Neural crest cell (in vitro differentiated cells): Measurements from ENCODE around the gene NDUFS6. TPM values are rescaled to one million over a fixed set of nuclear protein-coding genes. Genes with fewer than 3 reads are reported as not detected.

Source experiments
- DNase-seq: peaks from one replicate; pipeline ENCODE4 v3.0.0; 2021; ENCODE audit warnings: low read depth, mixed read lengths, low spot score
- H3K27ac Mint-ChIP-seq: one replicate; pipeline ENCODE4 v1.8.0; 2021; ENCODE audit warnings: mild to moderate bottlenecking, mixed read lengths; ENCODE audit not compliant: unreplicated experiment
- H3K27me3 Mint-ChIP-seq: 2 replicates; pipeline ENCODE4 v1.8.0; 2021; ENCODE audit warnings: low read depth, mild to moderate bottlenecking, mixed read lengths
- H3K36me3 Mint-ChIP-seq: 2 replicates; pipeline ENCODE4 v1.8.0; 2021; ENCODE audit warnings: low read depth, mild to moderate bottlenecking, mixed read lengths
- H3K4me1 Mint-ChIP-seq: 2 replicates; pipeline ENCODE4 v1.8.0; 2021; ENCODE audit warnings: mixed read lengths
- H3K4me3 Mint-ChIP-seq: one replicate; pipeline ENCODE4 v1.8.0; 2021; ENCODE audit warnings: mild to moderate bottlenecking, mixed read lengths
- H3K9me3 Mint-ChIP-seq: 2 replicates; pipeline ENCODE4 v1.8.0; 2021; ENCODE audit warnings: mixed read lengths
- CTCF ChIP-seq: fragments of 200-600 bp; sonication (generic); conservative IDR thresholded peaks from 2 replicates; pipeline ENCODE4 v1.5.0; 2021; ENCODE audit warnings: antibody characterized with exemption, mild to moderate bottlenecking
- total RNA-seq: library from RNA; stranded (reverse); gene quantifications from 2 replicates; pipeline ENCODE4 v1.2.1, GENCODE V29; 2021

Gene NDUFS6
- total RNA-seq, 1 donor from 2014 or later, result 50.2 TPM

DNA sequence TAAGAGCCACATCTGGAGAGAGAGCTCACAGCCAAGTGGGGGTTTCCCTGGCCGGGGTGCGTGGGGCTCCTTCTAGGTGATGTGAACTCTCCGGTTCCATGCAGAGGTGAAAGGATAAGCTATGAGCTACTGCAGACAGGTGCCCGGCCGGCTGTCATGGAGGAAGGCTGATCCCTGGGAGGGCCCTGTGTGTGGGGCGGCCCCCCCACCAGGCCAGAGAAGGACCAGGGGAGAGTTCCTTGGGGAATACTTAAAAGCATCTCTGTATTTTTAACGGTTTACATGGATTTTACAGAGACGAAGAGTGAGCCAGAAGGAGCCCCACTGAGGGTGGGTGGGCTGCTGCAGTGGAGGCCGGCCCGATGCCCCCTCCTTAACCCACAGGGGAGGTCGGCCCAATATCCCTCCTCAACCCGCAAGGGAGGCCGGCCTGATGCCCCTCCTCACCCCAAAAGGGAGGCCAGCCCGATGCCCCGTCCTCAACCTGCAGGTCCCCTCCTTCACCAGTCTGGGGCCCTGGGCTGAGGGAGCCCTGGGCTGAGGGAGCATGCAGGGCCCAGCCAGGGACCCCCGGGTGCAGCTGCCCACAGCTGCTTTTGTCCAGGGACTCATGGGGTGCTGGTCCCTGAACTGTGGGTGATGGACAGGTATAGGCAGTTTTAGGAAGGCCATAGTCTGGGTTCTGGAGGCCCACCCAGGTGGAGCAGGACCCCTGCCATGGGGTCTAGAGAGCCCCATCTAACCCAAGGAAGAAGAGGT, 33.5 kb upstream of the NDUFS6 start:
- no peak overlapping the region for H3K27ac Mint-ChIP-seq
- no peak overlapping the region for H3K4me3 Mint-ChIP-seq
- no peak for TF ChIP-seq CTCF
- no peak for DNase-seq
- peaks cover 21% of the 10 kb centered on the region for H3K4me1 Mint-ChIP-seq
- H3K9me3 Mint-ChIP-seq, result no peaks in the 10 kb centered on the region
- peaks cover 3% of the 10 kb centered on the region for H3K27me3 Mint-ChIP-seq
- H3K36me3 Mint-ChIP-seq, result no peaks in the 10 kb centered on the region

- Mint-ChIP-seq H3K4me1 (peaks cover 20% of the 10 kb centered on the region), H3K27ac (no peak overlapping the region), H3K4me3 (no peak overlapping the region), H3K27me3 (peaks cover 3% of the 10 kb centered on the region), H3K36me3 (no peaks in the 10 kb centered on the region), H3K9me3 (no peaks in the 10 kb centered on the region)
- TF ChIP-seq CTCF, result no peak
- no peak for DNase-seq
Observed at GRCh38 chr5:1768283-1769000, 32.8 kb upstream of the NDUFS6 start.

- Mint-ChIP-seq H3K27ac (no peak overlapping the region), H3K27me3 (peaks cover 3% of the 10 kb centered on the region), H3K9me3 (no peaks in the 10 kb centered on the region), H3K36me3 (no peaks in the 10 kb centered on the region), H3K4me3 (no peak overlapping the region), H3K4me1 (peaks cover 15% of the 10 kb centered on the region)
- TF ChIP-seq CTCF, result no peak
- DNase-seq, result no peak
Observed at GRCh38 chr5:1769017-1769640, 32.1 kb upstream of the NDUFS6 start.

GRCh38 chr5:1769752-1770442, 31.3 kb upstream of the NDUFS6 start:
- no peak for TF ChIP-seq CTCF
- Mint-ChIP-seq H3K27me3 (peaks cover 3% of the 10 kb centered on the region), H3K27ac (no peak overlapping the region), H3K4me3 (no peak overlapping the region), H3K36me3 (no peaks in the 10 kb centered on the region), H3K9me3 (no peaks in the 10 kb centered on the region), H3K4me1 (peaks cover 11% of the 10 kb centered on the region)
- no peak for DNase-seq

DNA sequence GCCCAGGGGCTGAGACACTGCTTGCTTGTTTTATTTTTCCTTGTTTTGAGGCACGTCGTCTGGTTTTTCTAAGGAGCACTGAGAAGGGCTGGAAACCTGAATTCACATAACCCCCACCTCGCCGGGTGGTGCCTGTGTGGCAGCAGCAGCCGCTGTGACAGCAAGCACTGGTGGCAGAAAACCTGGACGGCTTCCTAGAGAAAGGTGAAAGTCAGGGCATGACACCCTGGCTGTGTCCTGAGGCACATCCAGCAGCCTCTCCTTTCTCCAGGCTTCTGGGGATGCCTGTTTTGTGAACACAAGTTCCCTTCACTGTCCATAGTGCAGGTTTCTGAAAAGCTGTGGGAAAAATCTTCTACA, 30.8 kb upstream of the NDUFS6 start:
- Mint-ChIP-seq H3K4me3 (no peak overlapping the region), H3K36me3 (no peaks in the 10 kb centered on the region), H3K27me3 (peaks cover 3% of the 10 kb centered on the region), H3K9me3 (no peaks in the 10 kb centered on the region), H3K27ac (no peak overlapping the region), H3K4me1 (peaks cover 11% of the 10 kb centered on the region)
- no peak for TF ChIP-seq CTCF
- DNase-seq, result no peak
